Measurements from ENCODE around the gene ATG5.

DNA sequence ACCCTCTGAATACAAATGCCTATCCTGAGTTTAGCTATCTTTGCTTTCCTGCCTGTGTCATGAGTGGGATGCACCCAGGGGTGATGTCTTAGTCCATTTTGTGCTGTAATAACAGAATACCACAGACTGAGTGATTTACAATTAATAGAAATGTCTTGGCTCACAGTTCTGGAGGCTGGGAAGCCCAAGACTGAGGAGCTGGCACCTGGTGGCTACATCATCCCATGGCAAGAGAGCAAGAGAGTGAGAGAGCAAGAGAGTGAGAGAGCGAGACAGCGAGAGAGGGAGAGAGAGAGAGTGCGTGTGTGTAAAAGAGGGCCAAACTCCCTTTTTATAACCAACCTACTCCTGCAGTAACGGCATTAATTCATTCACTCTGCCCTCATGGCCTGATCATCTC lies 162.6 kb downstream of the ATG5 start:
- TF ChIP-seq, protein P1, sequence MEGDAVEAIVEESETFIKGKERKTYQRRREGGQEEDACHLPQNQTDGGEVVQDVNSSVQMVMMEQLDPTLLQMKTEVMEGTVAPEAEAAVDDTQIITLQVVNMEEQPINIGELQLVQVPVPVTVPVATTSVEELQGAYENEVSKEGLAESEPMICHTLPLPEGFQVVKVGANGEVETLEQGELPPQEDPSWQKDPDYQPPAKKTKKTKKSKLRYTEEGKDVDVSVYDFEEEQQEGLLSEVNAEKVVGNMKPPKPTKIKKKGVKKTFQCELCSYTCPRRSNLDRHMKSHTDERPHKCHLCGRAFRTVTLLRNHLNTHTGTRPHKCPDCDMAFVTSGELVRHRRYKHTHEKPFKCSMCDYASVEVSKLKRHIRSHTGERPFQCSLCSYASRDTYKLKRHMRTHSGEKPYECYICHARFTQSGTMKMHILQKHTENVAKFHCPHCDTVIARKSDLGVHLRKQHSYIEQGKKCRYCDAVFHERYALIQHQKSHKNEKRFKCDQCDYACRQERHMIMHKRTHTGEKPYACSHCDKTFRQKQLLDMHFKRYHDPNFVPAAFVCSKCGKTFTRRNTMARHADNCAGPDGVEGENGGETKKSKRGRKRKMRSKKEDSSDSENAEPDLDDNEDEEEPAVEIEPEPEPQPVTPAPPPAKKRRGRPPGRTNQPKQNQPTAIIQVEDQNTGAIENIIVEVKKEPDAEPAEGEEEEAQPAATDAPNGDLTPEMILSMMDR (IDR thresholded peaks at IDR 0.05; ENCODE audit: insufficient read depth, low read depth, low read length), result no peak
- TF ChIP-seq EZH2 (IDR thresholded peaks at IDR 0.05; ENCODE audit: insufficient read depth, low read length), result no peak
